GM23338 (cell line): ENCODE data around the gene PYM1. TPM values are rescaled to one million over a fixed set of nuclear protein-coding genes. Genes with fewer than 3 reads are reported as not detected.

Experiments
- ATAC-seq: fragments of 200-7000 bp; cut with Tn5 transposase; 3 replicates; pipeline ENCODE4 v1.9.1; 2020
- DNase-seq: peaks from one replicate; pipeline ENCODE4 v3.0.0-alpha.2; 2015; ENCODE audit warnings: low spot score
- H2AFZ ChIP-seq: fragments of 200-600 bp; sonication (generic); 2 replicates; pipeline ENCODE4 v1.8.0; 2016; ENCODE audit warnings: antibody characterized with exemption, mild to moderate bottlenecking, moderate library complexity
- H3F3A ChIP-seq: fragments of 200-600 bp; sonication (generic); replicated peaks from 2 replicates; pipeline ENCODE4 v1.8.0; 2017; ENCODE audit warnings: antibody characterized with exemption, mixed run types, low read depth
- H3K27ac ChIP-seq: fragments of 200-600 bp; sonication (generic); 2 replicates; pipeline ENCODE4 v1.6.1; 2016; ENCODE audit warnings: low read depth
- H3K27me3 ChIP-seq: fragments of 200-600 bp; sonication (generic); 2 replicates; pipeline ENCODE4 v1.8.0; 2016; ENCODE audit warnings: mild to moderate bottlenecking, mixed run types, moderate library complexity; ENCODE audit not compliant: insufficient read depth
- H3K36me3 ChIP-seq: fragments of 200-600 bp; sonication (generic); 2 replicates; pipeline ENCODE4 v1.8.0; 2016; ENCODE audit warnings: mild to moderate bottlenecking; ENCODE audit not compliant: insufficient read depth
- H3K4me1 ChIP-seq: fragments of 200-600 bp; sonication (generic); 2 replicates; pipeline ENCODE4 v1.8.0; 2016; ENCODE audit warnings: mild to moderate bottlenecking, moderate library complexity; ENCODE audit not compliant: insufficient read depth
- H3K4me2 ChIP-seq: fragments of 200-600 bp; sonication (generic); 2 replicates; pipeline ENCODE4 v1.7.1; 2017; ENCODE audit warnings: mixed run types
- H3K4me3 ChIP-seq: fragments of 200-600 bp; sonication (generic); 2 replicates; pipeline ENCODE4 v1.6.1; 2016; ENCODE audit warnings: mixed run types
- H3K79me2 ChIP-seq: fragments of 200-600 bp; sonication (generic); replicated peaks from 2 replicates; pipeline ENCODE4 v1.8.0; 2017; ENCODE audit warnings: mild to moderate bottlenecking; ENCODE audit not compliant: insufficient read depth
- H3K9me2 ChIP-seq: fragments of 200-600 bp; sonication (generic); 2 replicates; pipeline ENCODE4 v1.8.0; 2017; ENCODE audit not compliant: insufficient read depth
- H4K20me1 ChIP-seq: fragments of 200-600 bp; sonication (generic); replicated peaks from 2 replicates; pipeline ENCODE4 v1.8.0; 2017; ENCODE audit warnings: mild to moderate bottlenecking; ENCODE audit not compliant: insufficient read depth
- H3K27ac Mint-ChIP-seq: 2 replicates; pipeline ENCODE4 v1.8.0; 2020; ENCODE audit warnings: inconsistent platforms, mild to moderate bottlenecking, moderate library complexity, mixed read lengths
- H3K27me3 Mint-ChIP-seq: 3 replicates; pipeline ENCODE4 v1.8.0; 2022; ENCODE audit warnings: low read depth, mild to moderate bottlenecking, moderate library complexity, mixed read lengths, inconsistent platforms; ENCODE audit not compliant: insufficient read depth, poor library complexity
- H3K36me3 Mint-ChIP-seq: 3 replicates; pipeline ENCODE4 v1.8.0; 2021; ENCODE audit warnings: low read depth, mild to moderate bottlenecking, inconsistent platforms, moderate library complexity, mixed read lengths
- H3K4me1 Mint-ChIP-seq: 3 replicates; pipeline ENCODE4 v1.8.0; 2020; ENCODE audit warnings: mild to moderate bottlenecking, inconsistent platforms, mixed read lengths
- H3K4me3 Mint-ChIP-seq: 3 replicates; pipeline ENCODE4 v1.8.0; 2021; ENCODE audit warnings: moderate library complexity, mild to moderate bottlenecking, inconsistent platforms, mixed read lengths
- H3K9me3 Mint-ChIP-seq: 3 replicates; pipeline ENCODE4 v1.8.0; 2020; ENCODE audit warnings: moderate library complexity, mild to moderate bottlenecking, inconsistent platforms, mixed read lengths
- CREB1 ChIP-seq: fragments of 250-450 bp; sonication (Bioruptor Pico); IDR thresholded peaks from 2 replicates; pipeline ENCODE4 v1.5.0; 2020; ENCODE audit warnings: low read depth, mild to moderate bottlenecking, moderate library complexity
- EZH2 ChIP-seq: fragments of 200-600 bp; sonication (generic); IDR thresholded peaks from one replicate; pipeline ENCODE4 v1.8.0; 2017; ENCODE audit warnings: antibody characterized with exemption, mild to moderate bottlenecking, low read depth; ENCODE audit not compliant: unreplicated experiment
- EZH2phosphoT487 ChIP-seq: fragments of 200-600 bp; sonication (generic); IDR thresholded peaks from one replicate; pipeline ENCODE4 v1.8.1; 2018; ENCODE audit warnings: antibody characterized with exemption; ENCODE audit not compliant: unreplicated experiment
- JUNB ChIP-seq: IDR thresholded peaks from one replicate; pipeline ENCODE4 v1.6.1; 2016; ENCODE audit warnings: antibody characterized with exemption; ENCODE audit not compliant: unreplicated experiment
- NANOG ChIP-seq: IDR thresholded peaks from 2 replicates; pipeline ENCODE4 v1.6.1; 2016; ENCODE audit warnings: antibody characterized with exemption, borderline replicate concordance
- POLR2AphosphoS5 ChIP-seq: IDR thresholded peaks from 2 replicates; pipeline ENCODE4 v1.6.1; 2016; ENCODE audit warnings: antibody characterized with exemption, low read depth
- STAT1 ChIP-seq: IDR thresholded peaks from one replicate; pipeline ENCODE4 v1.6.1; 2016; ENCODE audit warnings: antibody characterized with exemption; ENCODE audit not compliant: unreplicated experiment
- ZNF114 ChIP-seq: fragments of 250-450 bp; sonication (Bioruptor Pico); IDR thresholded peaks from 2 replicates; pipeline ENCODE4 v1.5.0; 2020; ENCODE audit warnings: mild to moderate bottlenecking, moderate library complexity
- ZNF331 ChIP-seq: fragments of 250-450 bp; sonication (Bioruptor Pico); IDR thresholded peaks from 2 replicates; pipeline ENCODE4 v1.5.0; 2020; ENCODE audit warnings: low read depth, mild to moderate bottlenecking, moderate library complexity
- polyA plus RNA-seq: library from polyadenylated mRNA; unstranded; fragments of >200 nt; fragmentation: Nextera tagmentation; extraction: Ambion mirVana; gene quantifications from 2 replicates; pipeline ENCODE4 v1.2.1, GENCODE V29; 2016
- total RNA-seq: library from RNA; depleted of rRNA; stranded (reverse); fragments of >200 nt; shearing (Covaris generic); gene quantifications from 2 replicates; pipeline ENCODE4 v1.2.3, GENCODE V29; 2014
- TF ChIP-seq, protein P1 (sequence below): fragments of 250-450 bp; sonication (Bioruptor Pico); IDR thresholded peaks from 2 replicates; pipeline ENCODE4 v1.5.0; 2020; ENCODE audit warnings: mild to moderate bottlenecking, moderate library complexity
- TF ChIP-seq, protein P2 (sequence below), 2 experiments: fragments of 200-600 bp in 1 of 2; sonication (generic) in 1 of 2; conservative IDR thresholded peaks; 2 replicates each; pipeline versions ENCODE4 v1.5.1 to v1.6.1; 2016 to 2017; ENCODE audit warnings: antibody characterized with exemption in 2 of 2, low read depth in 2 of 2, mild to moderate bottlenecking in 2 of 2, moderate library complexity in 1 of 2
- TF ChIP-seq, protein P3 (sequence below): IDR thresholded peaks from one replicate; pipeline ENCODE4 v1.6.1; 2018; ENCODE audit warnings: antibody characterized with exemption; ENCODE audit not compliant: unreplicated experiment
- TF ChIP-seq, protein P4 (sequence below): IDR thresholded peaks from 2 replicates; pipeline ENCODE4 v1.6.1; 2016; ENCODE audit warnings: antibody characterized with exemption

Gene PYM1
- total and polyA plus RNA-seq, 2 experiments from 2014 or later = 70.2 to 150 TPM

DNA sequence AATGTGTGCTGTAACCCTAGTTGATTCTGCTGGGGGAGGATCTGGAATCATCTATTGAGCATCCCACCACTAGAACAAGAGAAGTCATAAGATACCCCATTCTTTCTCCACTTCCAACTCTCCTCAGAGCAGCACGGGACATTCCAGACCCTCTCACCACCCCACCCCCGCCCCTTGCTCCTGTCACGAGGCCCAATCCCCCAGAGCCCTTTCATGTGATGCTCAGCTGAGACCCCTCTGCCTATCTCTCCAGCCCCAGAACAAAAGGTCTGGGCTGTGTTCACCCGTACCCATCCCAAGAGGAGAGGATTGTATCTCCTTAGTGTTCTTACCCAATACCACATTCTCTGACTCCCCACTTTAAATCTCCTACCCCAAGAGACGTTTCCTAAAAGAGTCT, 37.5 kb upstream of the PYM1 start:
- ATAC-seq = peak; percentile 8
- H4K20me1 ChIP-seq = 0 out of 2 replicates have a peak, but pooled peaks cover 3% of the 10 kb centered on the region
- H3K36me3 ChIP-seq = 0 out of 2 replicates have a peak, but pooled peaks cover 9% of the 10 kb centered on the region
- H3K9me2 ChIP-seq = no peaks in the 10 kb centered on the region
- H3K4me3 ChIP-seq = peak overlapping the region; percentile 91
- peak overlapping the region; percentile 90 for H3K27ac ChIP-seq
- H3K27me3 ChIP-seq = no peaks in the 10 kb centered on the region
- TF ChIP-seq, protein P1, sequence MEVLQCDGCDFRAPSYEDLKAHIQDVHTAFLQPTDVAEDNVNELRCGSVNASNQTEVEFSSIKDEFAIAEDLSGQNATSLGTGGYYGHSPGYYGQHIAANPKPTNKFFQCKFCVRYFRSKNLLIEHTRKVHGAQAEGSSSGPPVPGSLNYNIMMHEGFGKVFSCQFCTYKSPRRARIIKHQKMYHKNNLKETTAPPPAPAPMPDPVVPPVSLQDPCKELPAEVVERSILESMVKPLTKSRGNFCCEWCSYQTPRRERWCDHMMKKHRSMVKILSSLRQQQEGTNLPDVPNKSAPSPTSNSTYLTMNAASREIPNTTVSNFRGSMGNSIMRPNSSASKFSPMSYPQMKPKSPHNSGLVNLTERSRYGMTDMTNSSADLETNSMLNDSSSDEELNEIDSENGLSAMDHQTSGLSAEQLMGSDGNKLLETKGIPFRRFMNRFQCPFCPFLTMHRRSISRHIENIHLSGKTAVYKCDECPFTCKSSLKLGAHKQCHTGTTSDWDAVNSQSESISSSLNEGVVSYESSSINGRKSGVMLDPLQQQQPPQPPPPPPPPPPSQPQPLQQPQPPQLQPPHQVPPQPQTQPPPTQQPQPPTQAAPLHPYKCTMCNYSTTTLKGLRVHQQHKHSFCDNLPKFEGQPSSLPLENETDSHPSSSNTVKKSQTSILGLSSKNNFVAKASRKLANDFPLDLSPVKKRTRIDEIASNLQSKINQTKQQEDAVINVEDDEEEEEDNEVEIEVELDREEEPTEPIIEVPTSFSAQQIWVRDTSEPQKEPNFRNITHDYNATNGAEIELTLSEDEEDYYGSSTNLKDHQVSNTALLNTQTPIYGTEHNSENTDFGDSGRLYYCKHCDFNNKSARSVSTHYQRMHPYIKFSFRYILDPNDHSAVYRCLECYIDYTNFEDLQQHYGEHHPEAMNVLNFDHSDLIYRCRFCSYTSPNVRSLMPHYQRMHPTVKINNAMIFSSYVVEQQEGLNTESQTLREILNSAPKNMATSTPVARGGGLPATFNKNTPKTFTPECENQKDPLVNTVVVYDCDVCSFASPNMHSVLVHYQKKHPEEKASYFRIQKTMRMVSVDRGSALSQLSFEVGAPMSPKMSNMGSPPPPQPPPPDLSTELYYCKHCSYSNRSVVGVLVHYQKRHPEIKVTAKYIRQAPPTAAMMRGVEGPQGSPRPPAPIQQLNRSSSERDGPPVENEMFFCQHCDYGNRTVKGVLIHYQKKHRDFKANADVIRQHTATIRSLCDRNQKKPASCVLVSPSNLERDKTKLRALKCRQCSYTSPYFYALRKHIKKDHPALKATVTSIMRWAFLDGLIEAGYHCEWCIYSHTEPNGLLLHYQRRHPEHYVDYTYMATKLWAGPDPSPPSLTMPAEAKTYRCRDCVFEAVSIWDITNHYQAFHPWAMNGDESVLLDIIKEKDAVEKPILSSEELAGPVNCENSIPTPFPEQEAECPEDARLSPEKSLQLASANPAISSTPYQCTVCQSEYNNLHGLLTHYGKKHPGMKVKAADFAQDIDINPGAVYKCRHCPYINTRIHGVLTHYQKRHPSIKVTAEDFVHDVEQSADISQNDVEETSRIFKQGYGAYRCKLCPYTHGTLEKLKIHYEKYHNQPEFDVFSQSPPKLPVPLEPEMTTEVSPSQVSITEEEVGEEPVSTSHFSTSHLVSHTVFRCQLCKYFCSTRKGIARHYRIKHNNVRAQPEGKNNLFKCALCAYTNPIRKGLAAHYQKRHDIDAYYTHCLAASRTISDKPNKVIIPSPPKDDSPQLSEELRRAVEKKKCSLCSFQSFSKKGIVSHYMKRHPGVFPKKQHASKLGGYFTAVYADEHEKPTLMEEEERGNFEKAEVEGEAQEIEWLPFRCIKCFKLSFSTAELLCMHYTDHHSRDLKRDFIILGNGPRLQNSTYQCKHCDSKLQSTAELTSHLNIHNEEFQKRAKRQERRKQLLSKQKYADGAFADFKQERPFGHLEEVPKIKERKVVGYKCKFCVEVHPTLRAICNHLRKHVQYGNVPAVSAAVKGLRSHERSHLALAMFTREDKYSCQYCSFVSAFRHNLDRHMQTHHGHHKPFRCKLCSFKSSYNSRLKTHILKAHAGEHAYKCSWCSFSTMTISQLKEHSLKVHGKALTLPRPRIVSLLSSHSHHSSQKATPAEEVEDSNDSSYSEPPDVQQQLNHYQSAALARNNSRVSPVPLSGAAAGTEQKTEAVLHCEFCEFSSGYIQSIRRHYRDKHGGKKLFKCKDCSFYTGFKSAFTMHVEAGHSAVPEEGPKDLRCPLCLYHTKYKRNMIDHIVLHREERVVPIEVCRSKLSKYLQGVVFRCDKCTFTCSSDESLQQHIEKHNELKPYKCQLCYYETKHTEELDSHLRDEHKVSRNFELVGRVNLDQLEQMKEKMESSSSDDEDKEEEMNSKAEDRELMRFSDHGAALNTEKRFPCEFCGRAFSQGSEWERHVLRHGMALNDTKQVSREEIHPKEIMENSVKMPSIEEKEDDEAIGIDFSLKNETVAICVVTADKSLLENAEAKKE (CRISPR knock-in tag) = no peak
- TF ChIP-seq, protein P2, sequence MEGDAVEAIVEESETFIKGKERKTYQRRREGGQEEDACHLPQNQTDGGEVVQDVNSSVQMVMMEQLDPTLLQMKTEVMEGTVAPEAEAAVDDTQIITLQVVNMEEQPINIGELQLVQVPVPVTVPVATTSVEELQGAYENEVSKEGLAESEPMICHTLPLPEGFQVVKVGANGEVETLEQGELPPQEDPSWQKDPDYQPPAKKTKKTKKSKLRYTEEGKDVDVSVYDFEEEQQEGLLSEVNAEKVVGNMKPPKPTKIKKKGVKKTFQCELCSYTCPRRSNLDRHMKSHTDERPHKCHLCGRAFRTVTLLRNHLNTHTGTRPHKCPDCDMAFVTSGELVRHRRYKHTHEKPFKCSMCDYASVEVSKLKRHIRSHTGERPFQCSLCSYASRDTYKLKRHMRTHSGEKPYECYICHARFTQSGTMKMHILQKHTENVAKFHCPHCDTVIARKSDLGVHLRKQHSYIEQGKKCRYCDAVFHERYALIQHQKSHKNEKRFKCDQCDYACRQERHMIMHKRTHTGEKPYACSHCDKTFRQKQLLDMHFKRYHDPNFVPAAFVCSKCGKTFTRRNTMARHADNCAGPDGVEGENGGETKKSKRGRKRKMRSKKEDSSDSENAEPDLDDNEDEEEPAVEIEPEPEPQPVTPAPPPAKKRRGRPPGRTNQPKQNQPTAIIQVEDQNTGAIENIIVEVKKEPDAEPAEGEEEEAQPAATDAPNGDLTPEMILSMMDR (conservative IDR thresholded peaks at IDR 0.05; ENCODE audit: low read depth in 2 of 2) = no peak
- TF ChIP-seq CREB1 (no peak), EZH2 (no peak), NANOG (no peak), EZH2phosphoT487 (no peak), STAT1 (no peak), JUNB (no peak), ZNF114 (CRISPR knock-in tag) (no peak), POLR2AphosphoS5 (no peak), ZNF331 (CRISPR knock-in tag) (no peak)
- TF ChIP-seq, protein P3, sequence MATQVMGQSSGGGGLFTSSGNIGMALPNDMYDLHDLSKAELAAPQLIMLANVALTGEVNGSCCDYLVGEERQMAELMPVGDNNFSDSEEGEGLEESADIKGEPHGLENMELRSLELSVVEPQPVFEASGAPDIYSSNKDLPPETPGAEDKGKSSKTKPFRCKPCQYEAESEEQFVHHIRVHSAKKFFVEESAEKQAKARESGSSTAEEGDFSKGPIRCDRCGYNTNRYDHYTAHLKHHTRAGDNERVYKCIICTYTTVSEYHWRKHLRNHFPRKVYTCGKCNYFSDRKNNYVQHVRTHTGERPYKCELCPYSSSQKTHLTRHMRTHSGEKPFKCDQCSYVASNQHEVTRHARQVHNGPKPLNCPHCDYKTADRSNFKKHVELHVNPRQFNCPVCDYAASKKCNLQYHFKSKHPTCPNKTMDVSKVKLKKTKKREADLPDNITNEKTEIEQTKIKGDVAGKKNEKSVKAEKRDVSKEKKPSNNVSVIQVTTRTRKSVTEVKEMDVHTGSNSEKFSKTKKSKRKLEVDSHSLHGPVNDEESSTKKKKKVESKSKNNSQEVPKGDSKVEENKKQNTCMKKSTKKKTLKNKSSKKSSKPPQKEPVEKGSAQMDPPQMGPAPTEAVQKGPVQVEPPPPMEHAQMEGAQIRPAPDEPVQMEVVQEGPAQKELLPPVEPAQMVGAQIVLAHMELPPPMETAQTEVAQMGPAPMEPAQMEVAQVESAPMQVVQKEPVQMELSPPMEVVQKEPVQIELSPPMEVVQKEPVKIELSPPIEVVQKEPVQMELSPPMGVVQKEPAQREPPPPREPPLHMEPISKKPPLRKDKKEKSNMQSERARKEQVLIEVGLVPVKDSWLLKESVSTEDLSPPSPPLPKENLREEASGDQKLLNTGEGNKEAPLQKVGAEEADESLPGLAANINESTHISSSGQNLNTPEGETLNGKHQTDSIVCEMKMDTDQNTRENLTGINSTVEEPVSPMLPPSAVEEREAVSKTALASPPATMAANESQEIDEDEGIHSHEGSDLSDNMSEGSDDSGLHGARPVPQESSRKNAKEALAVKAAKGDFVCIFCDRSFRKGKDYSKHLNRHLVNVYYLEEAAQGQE = no peak
- TF ChIP-seq, protein P4, sequence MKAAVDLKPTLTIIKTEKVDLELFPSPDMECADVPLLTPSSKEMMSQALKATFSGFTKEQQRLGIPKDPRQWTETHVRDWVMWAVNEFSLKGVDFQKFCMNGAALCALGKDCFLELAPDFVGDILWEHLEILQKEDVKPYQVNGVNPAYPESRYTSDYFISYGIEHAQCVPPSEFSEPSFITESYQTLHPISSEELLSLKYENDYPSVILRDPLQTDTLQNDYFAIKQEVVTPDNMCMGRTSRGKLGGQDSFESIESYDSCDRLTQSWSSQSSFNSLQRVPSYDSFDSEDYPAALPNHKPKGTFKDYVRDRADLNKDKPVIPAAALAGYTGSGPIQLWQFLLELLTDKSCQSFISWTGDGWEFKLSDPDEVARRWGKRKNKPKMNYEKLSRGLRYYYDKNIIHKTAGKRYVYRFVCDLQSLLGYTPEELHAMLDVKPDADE = no peak
- peaks cover 17% of the 10 kb centered on the region; the same call in 1 of the 2 replicates for H3K4me1 ChIP-seq
- peak; percentile 63 for DNase-seq
- Mint-ChIP-seq H3K36me3 (peaks cover 19% of the 10 kb centered on the region), H3K9me3 (no peaks in the 10 kb centered on the region), H3K4me3 (peak overlapping the region; percentile 100), H3K27ac (peak overlapping the region; percentile 83), H3K27me3 (peaks cover 4% of the 10 kb centered on the region), H3K4me1 (peaks cover 22% of the 10 kb centered on the region)
- H3K4me2 ChIP-seq = peak overlapping the region; percentile 88
- H2AFZ ChIP-seq = peak overlapping the region; percentile 78
- peaks cover 31% of the 10 kb centered on the region for H3K79me2 ChIP-seq
- no peaks in the 10 kb centered on the region for H3F3A ChIP-seq
